Measurements from ENCODE around the gene GRID1.

- TF ChIP-seq POLR2A (IDR thresholded peaks at IDR 0.05) (no peak), CTCF (IDR thresholded peaks at IDR 0.05 in 8 of 11, conservative IDR thresholded peaks at IDR 0.05 in 3 of 11) (no peak)
These were observed 62.2 kb downstream of the GRID1 start for GRCh38 chr10:86304436-86304835.
